IPS-NIHi7 (cell line): ENCODE data around the gene TFB1M.

Source experiments
- DNase-seq: peaks from one replicate; pipeline ENCODE4 v3.0.0; 2012; ENCODE audit warnings: mixed read lengths; ENCODE audit errors: extremely low spot score

Gene TFB1M

GRCh38 chr6:155303361-155303870 is 10.9 kb downstream of the TFB1M start:
- DNase-seq = no peak

GRCh38 chr6:155301867-155302266 is 12.4 kb downstream of the TFB1M start:
- no peak for DNase-seq

GRCh38 chr6:155297669-155298068 is 16.6 kb downstream of the TFB1M start:
- no peak for DNase-seq

- DNase-seq = no peak
These were observed 21.6 kb downstream of the TFB1M start for GRCh38 chr6:155292711-155293110.

- DNase-seq = no peak
These were observed 23.0 kb downstream of the TFB1M start for GRCh38 chr6:155291291-155291690.

GRCh38 chr6:155290491-155290890 is 23.8 kb downstream of the TFB1M start:
- DNase-seq = no peak

GRCh38 chr6:155287762-155288161 is 26.5 kb downstream of the TFB1M start:
- no peak for DNase-seq

- DNase-seq = no peak
These were observed 29.5 kb downstream of the TFB1M start for GRCh38 chr6:155284775-155285174.

GRCh38 chr6:155278319-155279049 is 35.8 kb downstream of the TFB1M start:
- no peak for DNase-seq

GRCh38 chr6:155276638-155277037 is 37.6 kb downstream of the TFB1M start:
- no peak for DNase-seq

GRCh38 chr6:155275808-155276480 is 38.3 kb downstream of the TFB1M start:
- no peak for DNase-seq

- no peak for DNase-seq
These were observed 39.8 kb downstream of the TFB1M start for GRCh38 chr6:155274533-155274932.

GRCh38 chr6:155274106-155274505 is 40.2 kb downstream of the TFB1M start:
- DNase-seq = no peak

- peak; percentile 22 for DNase-seq
These were observed 40.9 kb downstream of the TFB1M start for GRCh38 chr6:155273431-155273830.

- no peak for DNase-seq
These were observed 41.7 kb downstream of the TFB1M start for GRCh38 chr6:155272353-155273232.

- no peak for DNase-seq
These were observed 43.1 kb downstream of the TFB1M start for GRCh38 chr6:155271145-155271544.

GRCh38 chr6:155270561-155271091 is 43.7 kb downstream of the TFB1M start:
- DNase-seq = no peak

GRCh38 chr6:155269765-155270164 is 44.5 kb downstream of the TFB1M start:
- no peak for DNase-seq

GRCh38 chr6:155268088-155268867 is 46.0 kb downstream of the TFB1M start:
- DNase-seq = peak; percentile 22

GRCh38 chr6:155267411-155267810 is 46.9 kb downstream of the TFB1M start:
- no peak for DNase-seq
